Esophagus squamous epithelium (tissue), 5 donors: Measurements from ENCODE around the gene ZEB2. TPM values are rescaled to one million over a fixed set of nuclear protein-coding genes. Genes with fewer than 3 reads are reported as not detected.

ENCODE experiments used
- DNase-seq: peaks from one replicate; lab custom pipeline; 2025; lab: John Stamatoyannopoulos, UW
- H3K27ac ChIP-seq, 4 donors: fragments of 200-600 bp; sonication (generic); one replicate each; pipeline ENCODE4 v1.5.1; 2016 to 2019; ENCODE audit warnings: mild to moderate bottlenecking in 1 of 4
- H3K27me3 ChIP-seq, 4 donors: fragments of 200-600 bp; sonication (generic); 1 replicate in 3 of 4; 2 replicates in 1 of 4; pipeline versions ENCODE4 v1.5.1 to v1.6.0; 2017 to 2021; ENCODE audit warnings: antibody characterized with exemption in 1 of 4
- H3K36me3 ChIP-seq, 3 donors: fragments of 200-600 bp; sonication (generic); one replicate each; pipeline ENCODE4 v1.5.1; 2016 to 2019
- H3K4me1 ChIP-seq, 3 donors: fragments of 200-600 bp; sonication (generic); one replicate each; pipeline ENCODE4 v1.5.1; 2017 to 2019
- H3K4me3 ChIP-seq, 4 donors: fragments of 200-600 bp; sonication (generic); 1 replicate in 3 of 4; 2 replicates in 1 of 4; pipeline ENCODE4 v1.5.1; 2016 to 2019; ENCODE audit warnings: mild to moderate bottlenecking in 2 of 4, moderate library complexity in 1 of 4
- H3K9me3 ChIP-seq, 3 donors: fragments of 200-600 bp; sonication (generic); one replicate each; pipeline ENCODE4 v1.5.1; 2016 to 2019
- CTCF ChIP-seq, 6 experiments: fragments of 450-650 bp in 4 of 6; fragments of 200-600 bp in 2 of 6; sonication (generic) in 2 of 6; IDR thresholded peaks; one replicate each; pipeline ENCODE4 v1.5.1; 2016 to 2019; ENCODE audit warnings: antibody characterized with exemption in 6 of 6, mild to moderate bottlenecking in 4 of 6, moderate library complexity in 4 of 6
- POLR2A ChIP-seq, 4 donors: fragments of 450-650 bp; IDR thresholded peaks; one replicate each; pipeline ENCODE4 v1.6.1; 2017; ENCODE audit warnings: antibody characterized with exemption in 4 of 4, mild to moderate bottlenecking in 4 of 4, moderate library complexity in 3 of 4
- WGBS, 2 donors: methylation state at CpG; one replicate each; pipeline ENCODE4 v1.1.5; 2018; 5-methylcytosine and 5-hydroxymethylcytosine counted together
- intact Hi-C: fragments of 100-400 bp; cut with DNase I; formaldehyde crosslinking; loops from one replicate; pipeline ENCODE4 v1.15.0; 2022
- total RNA-seq, 4 donors: library from RNA; depleted of rRNA; stranded (reverse); fragments of >200 nt; gene quantifications; one replicate each; pipeline ENCODE4 v1.1.0, GENCODE V29; 2016
- donor health status: DM: yes; HTN: yes; CAD: no.

Gene ZEB2
- total RNA-seq, 4 donors from 2014 or later = 3.1 to 56.5 (median 15.7) TPM

- Histone ChIP-seq H3K36me3 (no peaks in the 10 kb centered on the region), H3K4me3 (no peak overlapping the region), H3K27me3 (no peaks in the 10 kb centered on the region), H3K27ac (peak overlapping the region in 2 of 4 donors; percentile 30 to 32), H3K9me3 (no peaks in the 10 kb centered on the region), H3K4me1 (no peaks in the 10 kb centered on the region)
- intact Hi-C loops = no loop called here
- DNase-seq = no peak
- TF ChIP-seq POLR2A (IDR thresholded peaks at IDR 0.05) (no peak), CTCF (IDR thresholded peaks at IDR 0.05) (no peak)
- 71 to 72% methylated on average over 7 of the region's 7 CpGs for WGBS, 2 donors
These were observed 169.6 kb downstream of the ZEB2 start for GRCh38 chr2:144350151-144350802.

GRCh38 chr2:144349674-144350073 is 170.2 kb downstream of the ZEB2 start:
- no peaks in the 10 kb centered on the region for H3K27me3 ChIP-seq
- TF ChIP-seq CTCF (IDR thresholded peaks at IDR 0.05) (no peak), POLR2A (IDR thresholded peaks at IDR 0.05) (no peak)
- H3K36me3 ChIP-seq = no peaks in the 10 kb centered on the region
- H3K27ac ChIP-seq = peak overlapping the region in 2 of 4 donors; percentile 30 to 32
- no peak for DNase-seq
- no peak overlapping the region for H3K4me3 ChIP-seq
- no peaks in the 10 kb centered on the region for H3K4me1 ChIP-seq
- WGBS, 2 donors = 75 to 84% methylated on average over 3 of the region's 3 CpGs
- H3K9me3 ChIP-seq = no peaks in the 10 kb centered on the region
- intact Hi-C loops = no loop called here

GRCh38 chr2:144348846-144349245 is 171.1 kb downstream of the ZEB2 start:
- no peaks in the 10 kb centered on the region for H3K27me3 ChIP-seq
- intact Hi-C loops = no loop called here
- H3K27ac ChIP-seq = no peak overlapping the region
- H3K9me3 ChIP-seq = no peaks in the 10 kb centered on the region
- no peaks in the 10 kb centered on the region for H3K4me1 ChIP-seq
- 82 to 89% methylated on average over 2 of the region's 2 CpGs for WGBS, 2 donors
- no peak for TF ChIP-seq CTCF (IDR thresholded peaks at IDR 0.05)
- TF ChIP-seq POLR2A (IDR thresholded peaks at IDR 0.05) = no peak
- DNase-seq = no peak
- no peak overlapping the region for H3K4me3 ChIP-seq
- H3K36me3 ChIP-seq = no peaks in the 10 kb centered on the region

GRCh38 chr2:144346229-144346628 is 173.7 kb downstream of the ZEB2 start:
- intact Hi-C loops = no loop called here
- H3K4me1 ChIP-seq = no peaks in the 10 kb centered on the region
- WGBS, 2 donors = 83 to 88% methylated on average over 4 of the region's 4 CpGs
- TF ChIP-seq POLR2A (IDR thresholded peaks at IDR 0.05) (no peak), CTCF (IDR thresholded peaks at IDR 0.05) (no peak)
- H3K27ac ChIP-seq = no peak overlapping the region
- H3K9me3 ChIP-seq = no peaks in the 10 kb centered on the region
- H3K27me3 ChIP-seq = no peaks in the 10 kb centered on the region
- no peaks in the 10 kb centered on the region for H3K36me3 ChIP-seq
- no peak overlapping the region for H3K4me3 ChIP-seq
- DNase-seq = no peak

GRCh38 chr2:144343145-144343544 is 176.8 kb downstream of the ZEB2 start:
- Histone ChIP-seq H3K4me3 (no peak overlapping the region), H3K36me3 (no peaks in the 10 kb centered on the region), H3K27ac (no peak overlapping the region), H3K4me1 (peaks cover 0 to 5% (median 0%) of the 10 kb centered on the region in 3 donors), H3K9me3 (no peaks in the 10 kb centered on the region), H3K27me3 (no peaks in the 10 kb centered on the region)
- TF ChIP-seq POLR2A (IDR thresholded peaks at IDR 0.05) (no peak), CTCF (IDR thresholded peaks at IDR 0.05) (no peak)
- WGBS, 2 donors = 62% methylated on average over 1 of the region's 1 CpG
- no peak for DNase-seq
- intact Hi-C loops = no loop called here
